DMS153 treated with DMSO at 0.1 percent for 48 hours (cell line): Measurements from ENCODE around the gene NDUFAF3.
A peak's percentile ranks its signal among the peaks of the same experiment; 100 is the strongest.

Experiments
- DNase-seq: peaks from one replicate; lab custom pipeline; 2025; ENCODE audit not compliant: unreplicated experiment; lab: John Stamatoyannopoulos, UW

The NDUFAF3 gene

GRCh38 chr3:49017971-49018706 lies 3.8 kb upstream of the NDUFAF3 start, which contains the start of gene DALRD3:
TSS of gene DALRD3 (minus strand) at chr3:49018580. CDS start at chr3:49018564, 16 bp downstream.
- no peak for DNase-seq

DNA sequence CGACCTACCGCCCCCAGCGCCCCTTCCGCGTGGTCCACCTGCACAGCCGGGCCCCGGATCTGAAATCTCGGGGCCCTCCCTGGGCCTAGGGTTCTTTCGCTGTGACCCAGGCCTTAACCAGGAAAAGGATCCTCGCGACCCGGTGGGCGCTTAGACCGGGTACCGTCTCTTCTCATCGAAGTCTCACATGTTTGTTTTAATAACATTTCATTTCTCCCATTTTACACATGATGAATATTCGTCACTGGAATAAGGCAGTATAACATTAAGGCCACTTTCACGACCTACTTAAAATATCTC lies 3.3 kb upstream of the NDUFAF3 start:
- DNase-seq: no peak

DNA sequence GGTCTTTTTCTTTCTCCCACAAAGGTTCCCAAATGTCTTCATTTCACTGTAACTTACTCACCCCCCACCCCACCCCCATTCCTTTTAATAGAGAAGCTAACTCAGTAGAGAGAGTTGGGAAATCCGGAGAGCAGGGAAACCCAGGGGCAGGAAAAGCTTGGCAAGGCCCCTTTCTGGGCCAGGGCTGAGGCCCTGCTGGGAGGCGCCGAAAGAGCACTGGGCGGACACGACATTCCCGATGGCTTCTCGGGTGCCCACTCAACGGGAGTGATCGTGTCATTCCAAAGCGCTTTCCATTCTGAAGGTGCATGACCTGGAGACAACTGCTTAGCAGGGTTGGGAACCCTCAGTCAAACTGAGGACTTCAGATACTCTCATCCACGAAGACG lies 2.0 kb upstream of the NDUFAF3 start:
- no peak for DNase-seq

DNA sequence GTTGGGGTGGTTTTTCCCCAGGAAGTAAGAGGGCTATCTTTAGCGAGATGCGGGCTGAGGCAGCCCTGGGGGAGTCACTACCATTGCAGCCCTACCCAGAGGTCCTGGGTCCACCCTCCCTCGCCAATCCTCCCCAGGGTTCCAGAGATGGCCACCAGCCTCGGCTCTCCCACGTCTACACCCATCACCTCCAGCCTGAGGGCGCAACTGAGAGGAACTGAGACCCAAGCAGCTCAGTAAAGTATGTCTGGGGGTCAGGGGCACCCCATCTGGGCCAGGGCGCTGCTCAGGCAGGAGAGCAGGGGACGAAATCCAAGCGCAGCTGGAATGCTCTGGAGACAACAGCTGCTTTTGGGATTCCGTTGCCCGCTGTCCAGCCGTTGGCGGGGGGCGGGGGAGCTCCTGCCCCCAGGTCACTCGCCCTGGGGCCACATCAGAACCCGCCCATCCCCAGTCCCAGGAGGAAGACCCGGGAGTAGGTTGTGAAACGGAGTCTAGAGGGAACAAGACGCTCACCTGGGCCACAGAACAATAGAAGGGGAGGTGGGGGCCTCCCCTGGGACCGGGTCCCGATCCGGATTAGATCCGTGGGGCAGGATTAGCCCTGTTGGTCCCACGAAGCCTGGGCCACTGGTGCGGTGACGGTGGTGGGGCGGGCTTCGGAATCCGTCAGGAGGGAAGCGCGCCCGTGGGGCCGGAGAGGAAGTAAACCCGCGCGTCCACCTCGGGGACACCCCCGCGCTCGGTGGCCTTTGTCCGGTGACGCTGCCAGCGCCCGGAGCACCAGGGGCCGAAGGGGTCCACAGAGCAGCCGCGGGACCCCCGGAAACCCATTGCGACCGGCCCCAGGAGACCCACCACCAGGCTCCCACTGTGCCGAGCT lies 1.4 kb upstream of the NDUFAF3 start:
- no peak for DNase-seq

- DNase-seq: peak; percentile 56
Measured at GRCh38 chr3:49021213-49021812, 608 bp upstream of the NDUFAF3 start.

DNA sequence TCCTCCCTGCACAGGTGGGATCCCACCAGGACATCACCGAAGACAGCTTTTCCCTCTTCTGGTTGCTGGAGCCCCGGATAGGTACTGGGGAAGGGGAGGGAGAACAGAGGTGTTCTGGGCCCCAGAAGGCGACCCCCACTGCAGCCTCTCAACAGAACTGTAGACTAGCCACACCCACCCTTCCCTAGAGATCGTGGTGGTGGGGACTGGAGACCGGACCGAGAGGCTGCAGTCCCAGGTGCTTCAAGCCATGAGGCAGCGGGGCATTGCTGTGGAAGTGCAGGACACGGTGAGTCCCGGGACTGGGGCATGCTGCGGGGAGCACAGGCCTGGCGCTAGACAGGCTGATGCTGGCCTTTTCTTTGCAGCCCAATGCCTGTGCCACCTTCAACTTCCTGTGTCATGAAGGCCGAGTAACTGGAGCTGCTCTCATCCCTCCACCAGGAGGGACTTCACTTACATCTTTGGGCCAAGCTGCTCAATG lies 809 bp downstream of the NDUFAF3 start:
- DNase-seq: no peak

GRCh38 chr3:49023775-49024174 lies 1.9 kb downstream of the NDUFAF3 start:
- DNase-seq: no peak

- no peak for DNase-seq
Measured at GRCh38 chr3:49024449-49024848, 2.5 kb downstream of the NDUFAF3 start.

GRCh38 chr3:49025005-49025792 lies 3.3 kb downstream of the NDUFAF3 start:
- DNase-seq: no peak

GRCh38 chr3:49025793-49026520 lies 4.0 kb downstream of the NDUFAF3 start:
- DNase-seq: no peak

DNA sequence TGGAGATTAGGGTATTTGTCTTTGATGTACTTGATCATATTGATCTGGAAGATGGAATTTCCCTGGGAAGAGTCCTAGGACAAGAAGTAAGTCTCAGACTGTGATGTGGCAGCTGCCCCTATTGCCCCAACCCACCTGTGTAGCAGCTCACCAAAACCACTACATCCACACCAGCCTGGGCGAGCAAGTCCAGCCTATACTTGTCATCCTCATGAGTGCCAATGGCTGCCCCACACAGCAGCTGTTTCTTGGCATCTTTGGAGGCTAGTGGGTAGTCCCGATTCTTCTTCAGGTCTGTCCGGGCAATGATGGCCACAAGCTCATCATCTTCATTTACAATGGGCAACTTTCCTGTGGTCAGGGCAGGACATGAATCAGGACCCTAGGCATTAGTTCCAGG lies 4.6 kb downstream of the NDUFAF3 start:
- no peak for DNase-seq

GRCh38 chr3:49027634-49028033 lies 5.7 kb downstream of the NDUFAF3 start:
- no peak for DNase-seq

GRCh38 chr3:49028298-49028672 lies 6.4 kb downstream of the NDUFAF3 start:
- no peak for DNase-seq

GRCh38 chr3:49028673-49029562 lies 7.0 kb downstream of the NDUFAF3 start, which contains the start of gene IMPDH2:
TSS of gene IMPDH2 (minus strand) at chr3:49029398. CDS start at chr3:49029350, 48 bp downstream.
- peak; percentile 28 for DNase-seq

DNA sequence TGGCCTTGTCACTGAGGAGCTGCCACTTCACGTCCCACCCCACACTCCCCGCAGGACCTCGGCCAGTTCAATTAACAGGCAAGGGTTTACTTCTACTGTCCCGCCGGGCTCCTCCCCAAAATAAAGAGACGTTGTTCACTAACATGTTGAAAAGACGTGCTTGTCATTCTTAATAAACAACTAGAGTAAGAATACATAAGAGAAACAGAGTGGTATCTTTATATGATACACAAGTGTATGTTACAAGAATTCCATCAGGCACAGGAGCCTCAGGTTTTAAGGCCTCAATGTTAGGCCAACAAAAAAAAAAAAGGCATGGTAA lies 7.6 kb downstream of the NDUFAF3 start:
- DNase-seq: no peak

DNA sequence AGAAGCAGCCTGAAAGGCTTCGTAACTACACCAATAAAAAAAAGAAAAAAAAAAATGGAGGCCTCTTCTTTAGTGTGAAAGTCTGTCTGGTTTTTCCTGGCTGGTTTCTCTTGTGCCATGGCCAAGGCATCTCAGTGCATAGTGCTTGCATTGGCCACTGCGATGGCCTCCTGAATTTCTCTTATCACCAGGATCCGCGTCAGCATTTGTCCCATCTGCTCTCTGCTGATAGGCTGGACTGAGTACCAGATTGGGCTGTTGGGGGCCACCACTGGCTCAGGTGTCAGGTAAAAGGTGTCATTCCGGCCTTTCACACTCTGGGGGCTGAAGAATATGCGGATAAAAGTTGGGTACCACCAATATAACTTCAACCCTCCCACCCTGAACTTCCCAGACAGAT lies 8.4 kb downstream of the NDUFAF3 start:
- no peak for DNase-seq

GRCh38 chr3:49032646-49033304 lies 10.9 kb downstream of the NDUFAF3 start:
- DNase-seq: no peak

GRCh38 chr3:49034650-49035049 lies 12.7 kb downstream of the NDUFAF3 start:
- DNase-seq: no peak

- DNase-seq: no peak
Measured at GRCh38 chr3:49035281-49035680, 13.4 kb downstream of the NDUFAF3 start.
